ENCODE results near the gene SLC6A11. TPM values are rescaled to one million over a fixed set of nuclear protein-coding genes. Genes with fewer than 3 reads are reported as not detected.

SLC6A11 gene
- total RNA-seq, 1 experiment from 2014 or later: 0.85 TPM

- Mint-ChIP-seq H3K27ac (no peak overlapping the region), H3K4me1 (peaks cover 23% of the 10 kb centered on the region), H3K36me3 (no peaks in the 10 kb centered on the region), H3K27me3 (ENCODE audit: low read depth) (peaks cover 30% of the 10 kb centered on the region), H3K9me3 (peaks cover 2% of the 10 kb centered on the region; the same call in 1 of the 2 replicates), H3K4me3 (no peak overlapping the region)
- ChIA-PET CTCF (interaction anchor here (0.8 to 2.6 kb wide), 4 partner anchors 24 to 43 kb away, joined by 3 to 7 read pairs (median 4); no protein-coding TSS in a partner anchor), POLR2A (no interaction called here)
- no peak for TF ChIP-seq MYBL2 (CRISPR knock-in tag; IDR thresholded peaks at IDR 0.05)
- TF ChIP-seq NFATC4 (CRISPR knock-in tag; IDR thresholded peaks at IDR 0.05): no peak
- TF ChIP-seq FOXK1 (CRISPR knock-in tag; IDR thresholded peaks at IDR 0.05): no peak
- TF ChIP-seq FOXP1 (CRISPR knock-in tag; IDR thresholded peaks at IDR 0.05; ENCODE audit: borderline replicate concordance): no peak
- no peak for TF ChIP-seq GRHL2 (CRISPR knock-in tag; IDR thresholded peaks at IDR 0.05; ENCODE audit: insufficient replicate concordance, severe bottlenecking)
- no peak for TF ChIP-seq ATF1 (CRISPR knock-in tag; IDR thresholded peaks at IDR 0.05)
- no peak for TF ChIP-seq SMAD4 (CRISPR knock-in tag; IDR thresholded peaks at IDR 0.05)
- no peak for TF ChIP-seq ZNF121 (CRISPR knock-in tag; IDR thresholded peaks at IDR 0.05)
- no peak for TF ChIP-seq ZNF671 (CRISPR knock-in tag; IDR thresholded peaks at IDR 0.05)
- no peak for TF ChIP-seq SMAD3 (CRISPR knock-in tag; IDR thresholded peaks at IDR 0.05; ENCODE audit: borderline replicate concordance)
- no peak for TF ChIP-seq AFF4 (CRISPR knock-in tag; IDR thresholded peaks at IDR 0.05; ENCODE audit: borderline replicate concordance)
- TF ChIP-seq IRF2 (CRISPR knock-in tag; IDR thresholded peaks at IDR 0.05; ENCODE audit: borderline replicate concordance, low read depth): no peak
- no peak for TF ChIP-seq GTF2I (CRISPR knock-in tag; conservative IDR thresholded peaks at IDR 0.05)
- TF ChIP-seq JUN (CRISPR knock-in tag; IDR thresholded peaks at IDR 0.05): no peak
- ATAC-seq: no peak
- DNase-seq (ENCODE audit: low spot score): no peak
Observed at GRCh38 chr3:10985181-10985580, 169.2 kb downstream of the SLC6A11 start.

GRCh38 chr3:10986592-10986991 is 170.6 kb downstream of the SLC6A11 start:
- ATAC-seq (no peak), DNase-seq (ENCODE audit: low spot score) (no peak)
- peaks cover 36% of the 10 kb centered on the region for H3K27me3 Mint-ChIP-seq (ENCODE audit: low read depth)
- no peaks in the 10 kb centered on the region for H3K36me3 Mint-ChIP-seq
- H3K9me3 Mint-ChIP-seq: peaks cover 6% of the 10 kb centered on the region; the same call in 1 of the 2 replicates
- ChIA-PET POLR2A (no interaction called here), CTCF (interaction anchor here (1.5 to 2.6 kb wide), 2 partner anchors 41 to 44 kb away, joined by 5 to 7 read pairs; no protein-coding TSS in a partner anchor)
- no peak overlapping the region for H3K27ac Mint-ChIP-seq
- H3K4me3 Mint-ChIP-seq: no peak overlapping the region
- H3K4me1 Mint-ChIP-seq: peaks cover 27% of the 10 kb centered on the region
- no peak for TF ChIP-seq USF2 (CRISPR knock-in tag; IDR thresholded peaks at IDR 0.05)
- TF ChIP-seq ZNF281 (CRISPR knock-in tag; IDR thresholded peaks at IDR 0.05): no peak
- TF ChIP-seq MXD4 (CRISPR knock-in tag; IDR thresholded peaks at IDR 0.05; ENCODE audit: borderline replicate concordance): no peak
- no peak for TF ChIP-seq FOXP1 (CRISPR knock-in tag; IDR thresholded peaks at IDR 0.05; ENCODE audit: borderline replicate concordance)
- TF ChIP-seq AFF4 (CRISPR knock-in tag; IDR thresholded peaks at IDR 0.05; ENCODE audit: borderline replicate concordance): no peak
- no peak for TF ChIP-seq GTF2I (CRISPR knock-in tag; conservative IDR thresholded peaks at IDR 0.05)
- no peak for TF ChIP-seq OVOL2 (CRISPR knock-in tag; IDR thresholded peaks at IDR 0.05; ENCODE audit: borderline replicate concordance)
- TF ChIP-seq TEAD1 (CRISPR knock-in tag; IDR thresholded peaks at IDR 0.05): no peak
- TF ChIP-seq E2F4 (CRISPR knock-in tag; IDR thresholded peaks at IDR 0.05; ENCODE audit: borderline replicate concordance, low read depth): no peak
- no peak for TF ChIP-seq CBFB (CRISPR knock-in tag; IDR thresholded peaks at IDR 0.05; ENCODE audit: low read depth)
- no peak for TF ChIP-seq SMAD3 (CRISPR knock-in tag; IDR thresholded peaks at IDR 0.05; ENCODE audit: borderline replicate concordance)

All from WTC11 (cell line).